Right ventricle myocardium superior (tissue), 1 donor: ENCODE results near the gene BAX. TPM values are rescaled to one million over a fixed set of nuclear protein-coding genes. Genes with fewer than 3 reads are reported as not detected.
"Not testable (repeated sequence)": the region's sequence is repeated elsewhere in the genome, so short reads cannot be mapped to it uniquely, and the experiment has no call there.

Source experiments
- ATAC-seq: fragments of 200-7000 bp; cut with Tn5 transposase; one replicate; pipeline ENCODE4 v1.9.1; 2020; ENCODE audit warnings: mild to moderate bottlenecking; ENCODE audit not compliant: poor library complexity
- DNase-seq: peaks from one replicate; pipeline ENCODE4 v3.0.0-alpha.2; 2020
- intact Hi-C: fragments of 100-400 bp; cut with DNase I; formaldehyde crosslinking; loops from one replicate; pipeline ENCODE4 v1.11.2; 2022
- total RNA-seq: library from RNA; stranded (reverse); fragmentation: NEBNext Ultra II Directional; extraction: Animal tissue kit (Norgen Biotek cat#: 25700); gene quantifications from one replicate; pipeline ENCODE4 v1.2.1, GENCODE V29; 2021
- donor health status: DM: no; HTN: yes; CAD: no; lungs with severe emphysema.

Gene BAX
- total RNA-seq, 1 donor from 2014 or later: 21.5 TPM

GRCh38 chr19:48926909-48927308, 27.8 kb upstream of the BAX start:
- peak; percentile 20 for ATAC-seq
- no peak for DNase-seq
- intact Hi-C loops: no loop called here

GRCh38 chr19:48927692-48928091, 27.0 kb upstream of the BAX start:
- intact Hi-C loops, ATAC-seq, DNase-seq: not testable (repeated sequence)

- intact Hi-C loops: no loop called here
- ATAC-seq (no peak), DNase-seq (no peak)
Observed at GRCh38 chr19:48928164-48929025, 26.3 kb upstream of the BAX start.

GRCh38 chr19:48933382-48933932, 21.2 kb upstream of the BAX start, which contains the start of gene DHDH:
Gene DHDH, plus strand, starts transcription at chr19:48933699. Its CDS starts 23 bp downstream, at chr19:48933722.
- DNase-seq (peak; percentile 81), ATAC-seq (peak; percentile 90)
- intact Hi-C loops: no loop called here

GRCh38 chr19:48934837-48935236, 19.8 kb upstream of the BAX start:
- intact Hi-C loops: no loop called here
- no peak for DNase-seq
- no peak for ATAC-seq

- intact Hi-C loops: no loop called here
- ATAC-seq (no peak), DNase-seq (no peak)
Observed at GRCh38 chr19:48935864-48936263, 18.8 kb upstream of the BAX start.

GRCh38 chr19:48938256-48938655, 16.4 kb upstream of the BAX start:
- intact Hi-C loops: no loop called here
- no peak for ATAC-seq
- no peak for DNase-seq

GRCh38 chr19:48940902-48941301, 13.8 kb upstream of the BAX start:
- DNase-seq (no peak), ATAC-seq (no peak)
- intact Hi-C loops: no loop called here

GRCh38 chr19:48943081-48943480, 11.6 kb upstream of the BAX start:
- ATAC-seq: no peak
- intact Hi-C loops: no loop called here
- no peak for DNase-seq

GRCh38 chr19:48945415-48945814, 9.3 kb upstream of the BAX start:
- DNase-seq (no peak), ATAC-seq (no peak)
- intact Hi-C loops: no loop called here

- no peak for DNase-seq
- no peak for ATAC-seq
- intact Hi-C loops: no loop called here
Observed at GRCh38 chr19:48945817-48946216, 8.9 kb upstream of the BAX start.

- DNase-seq: no peak
- no peak for ATAC-seq
- intact Hi-C loops: no loop called here
Observed at GRCh38 chr19:48946463-48947257, 8.0 kb upstream of the BAX start.

- ATAC-seq: no peak
- DNase-seq: no peak
- intact Hi-C loops: no loop called here
Observed at GRCh38 chr19:48947258-48947542, 7.5 kb upstream of the BAX start.

- DNase-seq: no peak
- ATAC-seq: no peak
- intact Hi-C loops: no loop called here
Observed at GRCh38 chr19:48950159-48950558, 4.5 kb upstream of the BAX start.

- ATAC-seq (no peak), DNase-seq (no peak)
- intact Hi-C loops: no loop called here
Observed at GRCh38 chr19:48950830-48951519, 3.7 kb upstream of the BAX start.

GRCh38 chr19:48953141-48953540, 1.5 kb upstream of the BAX start:
- DNase-seq (no peak), ATAC-seq (no peak)
- intact Hi-C loops: no loop called here

- intact Hi-C loops: no loop called here
- DNase-seq: no peak
- ATAC-seq: no peak
Observed at GRCh38 chr19:48953990-48954594, 583 bp upstream of the BAX start.

- DNase-seq (no peak), ATAC-seq (no peak)
- intact Hi-C loops: no loop called here
Observed at GRCh38 chr19:48955308-48955958, 758 bp downstream of the BAX start.
